GM12864 (cell line): ENCODE results near the gene CTIF.

Experiments
- DNase-seq: peaks from one replicate; pipeline ENCODE4 v3.0.0-alpha.2; 2011; ENCODE audit warnings: low read depth
- H3K4me3 ChIP-seq: 2 replicates; pipeline ENCODE4 v1.5.1; 2011; ENCODE audit warnings: mild to moderate bottlenecking, low read depth, low read length, control low read depth
- TF ChIP-seq, protein P1 (sequence below): IDR thresholded peaks from 2 replicates; pipeline ENCODE4 v1.5.1; 2011; ENCODE audit warnings: low read depth, mild to moderate bottlenecking, moderate library complexity, low read length, control low read depth, inconsistent platforms; ENCODE audit errors: missing control alignments

CTIF gene

GRCh38 chr18:48623468-48624235 lies 84.8 kb downstream of the CTIF start:
- no peak for DNase-seq
- TF ChIP-seq, protein P1, sequence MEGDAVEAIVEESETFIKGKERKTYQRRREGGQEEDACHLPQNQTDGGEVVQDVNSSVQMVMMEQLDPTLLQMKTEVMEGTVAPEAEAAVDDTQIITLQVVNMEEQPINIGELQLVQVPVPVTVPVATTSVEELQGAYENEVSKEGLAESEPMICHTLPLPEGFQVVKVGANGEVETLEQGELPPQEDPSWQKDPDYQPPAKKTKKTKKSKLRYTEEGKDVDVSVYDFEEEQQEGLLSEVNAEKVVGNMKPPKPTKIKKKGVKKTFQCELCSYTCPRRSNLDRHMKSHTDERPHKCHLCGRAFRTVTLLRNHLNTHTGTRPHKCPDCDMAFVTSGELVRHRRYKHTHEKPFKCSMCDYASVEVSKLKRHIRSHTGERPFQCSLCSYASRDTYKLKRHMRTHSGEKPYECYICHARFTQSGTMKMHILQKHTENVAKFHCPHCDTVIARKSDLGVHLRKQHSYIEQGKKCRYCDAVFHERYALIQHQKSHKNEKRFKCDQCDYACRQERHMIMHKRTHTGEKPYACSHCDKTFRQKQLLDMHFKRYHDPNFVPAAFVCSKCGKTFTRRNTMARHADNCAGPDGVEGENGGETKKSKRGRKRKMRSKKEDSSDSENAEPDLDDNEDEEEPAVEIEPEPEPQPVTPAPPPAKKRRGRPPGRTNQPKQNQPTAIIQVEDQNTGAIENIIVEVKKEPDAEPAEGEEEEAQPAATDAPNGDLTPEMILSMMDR = no peak
- H3K4me3 ChIP-seq = no peak overlapping the region

DNA sequence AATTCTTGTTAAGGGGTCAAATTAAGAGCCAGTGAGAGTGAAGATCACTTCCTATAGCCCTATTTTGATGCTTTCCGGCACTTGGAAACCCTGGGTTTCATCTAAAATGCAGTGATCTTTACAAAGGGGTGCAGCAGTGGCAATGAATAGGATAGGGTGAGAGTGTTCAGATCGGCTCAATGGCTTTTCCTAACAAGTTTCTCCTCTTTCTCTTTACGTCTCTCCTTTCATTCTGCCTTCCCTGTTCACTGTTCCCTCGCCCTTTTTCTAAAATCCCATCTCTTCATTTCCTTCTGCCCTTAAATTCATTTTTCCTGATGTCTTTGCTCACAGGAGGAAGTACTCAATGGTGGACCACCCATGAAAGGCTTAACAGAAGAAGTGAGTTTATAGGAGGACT lies 86.0 kb downstream of the CTIF start:
- H3K4me3 ChIP-seq = no peak overlapping the region
- TF ChIP-seq, protein P1 = no peak
- DNase-seq = no peak

GRCh38 chr18:48627216-48627615 lies 88.4 kb downstream of the CTIF start:
- no peak for DNase-seq
- TF ChIP-seq, protein P1 = no peak
- no peak overlapping the region for H3K4me3 ChIP-seq

GRCh38 chr18:48629730-48630324 lies 91.0 kb downstream of the CTIF start:
- no peak for DNase-seq
- TF ChIP-seq, protein P1 = no peak
- no peak overlapping the region for H3K4me3 ChIP-seq

DNA sequence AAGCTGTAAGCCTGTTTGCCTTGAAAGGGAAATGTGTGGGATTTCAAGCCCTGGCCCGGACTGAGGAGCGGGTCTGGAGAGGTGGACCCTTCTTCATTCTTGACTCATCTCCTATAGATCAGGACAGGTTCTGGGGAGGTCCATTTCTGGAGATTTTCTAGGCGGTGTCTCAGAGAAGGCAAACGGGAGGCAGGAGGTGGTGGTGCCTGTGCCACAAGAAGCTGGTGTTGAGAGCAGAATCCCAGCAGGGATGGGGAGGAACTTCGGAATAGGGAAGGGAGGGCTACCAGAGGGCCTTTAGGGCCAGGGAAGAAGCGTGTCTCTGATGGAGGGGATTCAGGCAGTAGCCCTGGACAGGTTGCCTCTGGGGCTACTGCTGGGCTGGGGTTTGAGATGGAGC lies 93.0 kb downstream of the CTIF start:
- TF ChIP-seq, protein P1 = no peak
- no peak for DNase-seq

GRCh38 chr18:48632676-48633257 lies 93.9 kb downstream of the CTIF start:
- TF ChIP-seq, protein P1 = no peak
- H3K4me3 ChIP-seq = no peak overlapping the region
- DNase-seq = no peak

More for the DNA sequence above, 93.0 kb downstream of the CTIF start:
- H3K4me3 ChIP-seq = no peak overlapping the region
